Aorta (tissue), 5 donors: ENCODE data around the gene SIRPB2. TPM values are rescaled to one million over a fixed set of nuclear protein-coding genes. Genes with fewer than 3 reads are reported as not detected.
A peak's percentile ranks its signal among the peaks of the same experiment; 100 is the strongest.

ENCODE experiments used
- ATAC-seq: fragments of 200-7000 bp; cut with Tn5 transposase; one replicate; pipeline ENCODE4 v1.9.1; 2022; ENCODE audit warnings: moderate library complexity; ENCODE audit not compliant: low FRiP score
- DNase-seq, 2 donors: peaks; one replicate each; pipeline ENCODE4 v3.0.0-alpha.2; 2020
- H3K27ac ChIP-seq, 2 donors: one replicate each; pipeline ENCODE4 v1.5.1; 2013; ENCODE audit warnings: low read length in 2 of 2, mild to moderate bottlenecking in 2 of 2, moderate library complexity in 2 of 2, control low read depth in 1 of 2, inconsistent platforms in 1 of 2, low read depth in 1 of 2
- H3K27me3 ChIP-seq, 2 donors: one replicate each; pipeline ENCODE4 v1.6.1; 2013; ENCODE audit warnings: control low read depth in 1 of 2, low read length in 1 of 2, mild to moderate bottlenecking in 1 of 2, moderate library complexity in 1 of 2; ENCODE audit not compliant: insufficient read depth in 2 of 2, control insufficient read depth in 1 of 2
- H3K36me3 ChIP-seq, 2 donors: one replicate each; pipeline ENCODE4 v1.6.1; 2013; ENCODE audit warnings: control low read depth in 1 of 2, low read length in 1 of 2, mild to moderate bottlenecking in 1 of 2; ENCODE audit not compliant: insufficient read depth in 2 of 2, control insufficient read depth in 1 of 2
- H3K4me1 ChIP-seq, 2 donors: one replicate each; pipeline ENCODE4 v1.6.1; 2013; ENCODE audit warnings: low read length in 2 of 2, control low read depth in 1 of 2, mild to moderate bottlenecking in 1 of 2, moderate library complexity in 1 of 2; ENCODE audit not compliant: insufficient read depth in 2 of 2, control insufficient read depth in 1 of 2
- H3K4me3 ChIP-seq, 2 donors: one replicate each; pipeline ENCODE4 v1.5.1; 2013; ENCODE audit warnings: low read length in 2 of 2, control low read depth in 1 of 2, mild to moderate bottlenecking in 1 of 2
- H3K9me3 ChIP-seq: one replicate; pipeline ENCODE4 v1.6.1; 2013; ENCODE audit warnings: mild to moderate bottlenecking, low read length; ENCODE audit not compliant: control insufficient read depth
- WGBS, 2 donors: extraction: QIAGEN DNeasy Blood & Tissue Kit; methylation state at CpG; one replicate each; pipeline ENCODE4 v1.1.7; 2013; 5-methylcytosine and 5-hydroxymethylcytosine counted together
- intact Hi-C, 2 donors: fragments of 100-400 bp; cut with DNase I; formaldehyde crosslinking; loops; one replicate each; pipeline versions ENCODE4 v1.14.2 to v1.15.0; 2022
- polyA plus RNA-seq, 2 donors: library from polyadenylated mRNA; stranded (reverse); fragments of 200-250 nt; gene quantifications; one replicate each; pipeline ENCODE4 v1.2.3, GENCODE V29; 2013
- total RNA-seq, 2 donors: library from RNA; stranded (reverse); fragmentation: NEBNext Ultra II Directional; extraction: Animal tissue kit (Norgen Biotek cat#: 25700); gene quantifications; one replicate each; pipeline ENCODE4 v1.2.1, GENCODE V29; 2021
- donor health status: healthy with polysubstance abuse.
- donor health status: Bipolar disorder and iron deficiency.
- donor health status: DM: no; HTN: no; CAD: no.
- donor health status: DM: no; HTN: no; CAD: no.
- donor health status: DM: yes; HTN: yes; CAD: no.

The SIRPB2 gene
- total and polyA plus RNA-seq, 4 donors: 1.00 to 27.3 (median 8.5) TPM

DNA sequence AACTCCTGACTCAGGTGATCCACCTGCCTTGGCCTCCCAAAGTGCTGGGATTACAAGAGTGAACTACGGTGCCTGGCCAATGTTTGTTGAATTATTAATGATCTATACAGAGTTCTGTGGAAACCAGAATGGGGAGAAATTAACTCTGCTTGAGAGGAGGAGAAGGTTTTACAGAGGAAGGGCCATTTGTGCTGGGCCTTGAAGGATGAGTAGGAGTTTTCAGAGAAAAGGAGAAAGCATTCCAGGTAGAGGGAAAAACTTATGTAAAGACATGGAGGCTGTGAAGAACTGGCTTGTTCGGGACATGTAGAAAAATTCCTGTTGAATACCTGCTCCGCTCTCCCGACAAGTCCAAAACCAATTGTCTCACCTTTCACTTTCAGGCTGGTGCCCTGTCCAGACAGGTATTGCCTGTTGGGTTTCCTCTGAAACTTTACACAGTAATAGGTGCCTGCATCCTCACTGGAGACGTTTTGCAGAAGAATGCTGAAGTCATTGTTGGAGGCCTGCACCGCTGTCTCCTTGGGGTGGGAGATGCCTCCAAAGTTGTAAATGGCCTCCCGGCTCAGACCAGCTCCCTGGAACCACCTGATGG, 13.2 kb downstream of the SIRPB2 start:
- intact Hi-C loops: no loop called here
- H3K27me3 ChIP-seq: peaks cover 0 to 2% of the 10 kb centered on the region in 2 donors
- H3K9me3 ChIP-seq: no peaks in the 10 kb centered on the region
- no peaks in the 10 kb centered on the region for H3K36me3 ChIP-seq
- 83 to 86% methylated on average over 7 of the region's 7 CpGs for WGBS, 2 donors
- H3K4me1 ChIP-seq: no peaks in the 10 kb centered on the region
- H3K4me3 ChIP-seq: no peak overlapping the region
- DNase-seq (no peak), ATAC-seq (no peak)
- H3K27ac ChIP-seq: no peak overlapping the region

GRCh38 chr20:1474817-1475603, 16.2 kb downstream of the SIRPB2 start:
- 78 to 84% methylated on average over 4 of the region's 4 CpGs for WGBS, 2 donors
- Histone ChIP-seq H3K4me1 (no peaks in the 10 kb centered on the region), H3K36me3 (no peaks in the 10 kb centered on the region), H3K9me3 (no peaks in the 10 kb centered on the region), H3K27ac (no peak overlapping the region), H3K27me3 (no peaks in the 10 kb centered on the region), H3K4me3 (no peak overlapping the region)
- intact Hi-C loops: no loop called here
- ATAC-seq (no peak), DNase-seq (no peak)

- H3K4me3 ChIP-seq: no peak overlapping the region
- WGBS, 2 donors: 94 to 96% methylated on average over 7 to 8 of the region's 8 CpGs
- no peaks in the 10 kb centered on the region for H3K9me3 ChIP-seq
- H3K27ac ChIP-seq: no peak overlapping the region
- H3K27me3 ChIP-seq: no peaks in the 10 kb centered on the region
- intact Hi-C loops: no loop called here
- H3K36me3 ChIP-seq: no peaks in the 10 kb centered on the region
- ATAC-seq (no peak), DNase-seq (no peak)
- H3K4me1 ChIP-seq: no peaks in the 10 kb centered on the region
Observed at GRCh38 chr20:1474325-1474724, 16.9 kb downstream of the SIRPB2 start.

DNA sequence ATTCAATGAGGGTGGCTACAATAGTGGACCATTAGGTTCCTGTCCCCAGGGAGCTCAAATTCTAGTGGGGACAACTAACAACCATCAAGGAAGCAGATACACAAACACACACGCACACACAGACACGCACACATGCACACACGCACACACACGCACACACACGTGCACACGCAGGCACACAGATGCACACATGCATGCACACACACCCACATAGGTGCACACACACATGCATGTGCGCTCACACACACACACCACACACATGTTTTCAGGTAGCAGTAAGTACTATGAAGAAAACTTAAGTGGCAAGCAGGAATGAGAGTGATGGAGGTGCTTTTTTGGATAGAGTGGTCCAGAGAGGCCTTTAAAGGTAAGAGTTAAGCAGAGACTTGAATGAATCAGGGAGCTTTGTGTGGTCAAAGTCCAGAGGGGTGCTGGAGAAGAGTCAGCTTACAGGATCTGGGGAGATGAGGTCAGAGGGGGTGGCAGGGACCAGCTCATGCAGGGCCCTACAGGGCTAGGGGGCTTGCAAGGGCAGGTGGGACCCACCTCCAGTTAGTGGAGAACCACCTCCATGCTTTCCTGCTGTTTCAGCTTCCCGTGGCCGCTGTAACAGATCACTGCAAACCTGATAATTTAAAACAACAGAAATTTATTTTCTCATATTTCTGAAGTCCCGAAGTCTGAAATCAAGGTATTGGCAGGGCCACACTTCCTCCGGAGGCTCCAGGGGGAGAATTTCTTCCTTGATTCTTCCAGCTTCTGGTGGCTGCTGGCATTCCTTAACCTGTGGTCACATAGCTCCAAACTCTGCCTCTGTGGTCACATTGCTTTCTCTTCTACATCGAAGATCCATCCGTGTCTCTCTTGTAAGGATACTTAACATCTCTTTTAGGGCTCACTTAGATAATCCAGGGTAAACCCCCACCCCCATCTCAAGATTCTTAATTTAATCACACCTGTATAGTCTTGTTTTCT, 17.7 kb downstream of the SIRPB2 start:
- H3K27me3 ChIP-seq: no peaks in the 10 kb centered on the region
- no peak overlapping the region for H3K27ac ChIP-seq
- 82 to 84% methylated on average over 13 of the region's 13 CpGs for WGBS, 2 donors
- no peak overlapping the region for H3K4me3 ChIP-seq
- H3K4me1 ChIP-seq: no peaks in the 10 kb centered on the region
- no peaks in the 10 kb centered on the region for H3K9me3 ChIP-seq
- DNase-seq (no peak), ATAC-seq (no peak)
- no peaks in the 10 kb centered on the region for H3K36me3 ChIP-seq
- intact Hi-C loops: no loop called here

GRCh38 chr20:1472556-1473245, 18.5 kb downstream of the SIRPB2 start:
- Histone ChIP-seq H3K36me3 (no peaks in the 10 kb centered on the region), H3K27ac (no peak overlapping the region), H3K27me3 (no peaks in the 10 kb centered on the region), H3K4me3 (no peak overlapping the region), H3K4me1 (no peaks in the 10 kb centered on the region), H3K9me3 (no peaks in the 10 kb centered on the region)
- intact Hi-C loops: no loop called here
- DNase-seq: no peak
- 72 to 73% methylated on average over 9 of the region's 9 CpGs for WGBS, 2 donors
- no peak for ATAC-seq

DNA sequence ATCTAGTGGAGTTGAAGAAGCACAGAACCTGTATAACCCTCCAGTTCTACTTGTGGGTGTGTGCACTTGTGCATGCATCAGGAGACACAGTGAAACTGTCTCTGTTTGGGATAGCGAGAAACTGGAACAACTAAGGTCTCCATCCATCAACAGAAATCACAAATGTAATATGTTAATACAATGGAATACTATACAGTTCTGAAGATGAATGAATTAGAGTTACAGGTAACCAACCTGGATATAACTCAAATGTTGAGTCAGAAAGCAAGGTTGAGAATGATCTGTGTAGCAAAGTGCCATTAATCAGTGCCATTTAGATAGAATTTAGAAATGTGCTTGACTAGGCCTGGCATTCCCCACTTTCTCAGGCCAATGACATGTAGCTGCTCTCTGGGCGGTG, 20.0 kb downstream of the SIRPB2 start:
- Histone ChIP-seq H3K27me3 (no peaks in the 10 kb centered on the region), H3K27ac (no peak overlapping the region), H3K36me3 (no peaks in the 10 kb centered on the region), H3K4me1 (no peaks in the 10 kb centered on the region), H3K4me3 (no peak overlapping the region), H3K9me3 (no peaks in the 10 kb centered on the region)
- DNase-seq (no peak), ATAC-seq (no peak)
- WGBS, 2 donors: 81 to 95% methylated on average over 2 of the region's 2 CpGs
- intact Hi-C loops: no loop called here

- no peaks in the 10 kb centered on the region for H3K9me3 ChIP-seq
- DNase-seq (peak; percentile 93 to 95), ATAC-seq (peak; percentile 63)
- no peak overlapping the region for H3K4me3 ChIP-seq
- peaks cover 0 to 3% of the 10 kb centered on the region in 2 donors for H3K4me1 ChIP-seq
- 11 to 15% methylated on average over 11 of the region's 11 CpGs for WGBS, 2 donors
- H3K27me3 ChIP-seq: no peaks in the 10 kb centered on the region
- intact Hi-C loops: loop anchor here in 1 of 2 donors (5.0 to 10.0 kb wide), 2 partner anchors 78 to 635 kb away; partner anchors contain the start of genes FKBP1A and STK35
- H3K36me3 ChIP-seq: no peaks in the 10 kb centered on the region
- peak overlapping the region in 1 of 2 donors; percentile 75 for H3K27ac ChIP-seq
Observed at GRCh38 chr20:1469925-1470571, 21.2 kb downstream of the SIRPB2 start.
